VCaP (cell line): ENCODE data around the gene SENP3.
A peak's percentile ranks its signal among the peaks of the same experiment; 100 is the strongest.

ENCODE experiments used
- H3K27ac ChIP-seq: fragments of 450-650 bp; 2 replicates; pipeline ENCODE4 v1.5.1; 2017
- TF ChIP-seq, protein P1 (sequence below): fragments of 450-650 bp; conservative IDR thresholded peaks from 2 replicates; pipeline ENCODE4 v1.5.1; 2017; ENCODE audit warnings: mild to moderate bottlenecking, moderate library complexity

The SENP3 gene

GRCh38 chr17:7549401-7550055 is 12.2 kb upstream of the SENP3 start:
- TF ChIP-seq, protein P1, sequence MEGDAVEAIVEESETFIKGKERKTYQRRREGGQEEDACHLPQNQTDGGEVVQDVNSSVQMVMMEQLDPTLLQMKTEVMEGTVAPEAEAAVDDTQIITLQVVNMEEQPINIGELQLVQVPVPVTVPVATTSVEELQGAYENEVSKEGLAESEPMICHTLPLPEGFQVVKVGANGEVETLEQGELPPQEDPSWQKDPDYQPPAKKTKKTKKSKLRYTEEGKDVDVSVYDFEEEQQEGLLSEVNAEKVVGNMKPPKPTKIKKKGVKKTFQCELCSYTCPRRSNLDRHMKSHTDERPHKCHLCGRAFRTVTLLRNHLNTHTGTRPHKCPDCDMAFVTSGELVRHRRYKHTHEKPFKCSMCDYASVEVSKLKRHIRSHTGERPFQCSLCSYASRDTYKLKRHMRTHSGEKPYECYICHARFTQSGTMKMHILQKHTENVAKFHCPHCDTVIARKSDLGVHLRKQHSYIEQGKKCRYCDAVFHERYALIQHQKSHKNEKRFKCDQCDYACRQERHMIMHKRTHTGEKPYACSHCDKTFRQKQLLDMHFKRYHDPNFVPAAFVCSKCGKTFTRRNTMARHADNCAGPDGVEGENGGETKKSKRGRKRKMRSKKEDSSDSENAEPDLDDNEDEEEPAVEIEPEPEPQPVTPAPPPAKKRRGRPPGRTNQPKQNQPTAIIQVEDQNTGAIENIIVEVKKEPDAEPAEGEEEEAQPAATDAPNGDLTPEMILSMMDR, result 0 out of 2 replicates have a peak, but pooled peaks have one; percentile 0
- H3K27ac ChIP-seq, result peak overlapping the region; percentile 68

DNA sequence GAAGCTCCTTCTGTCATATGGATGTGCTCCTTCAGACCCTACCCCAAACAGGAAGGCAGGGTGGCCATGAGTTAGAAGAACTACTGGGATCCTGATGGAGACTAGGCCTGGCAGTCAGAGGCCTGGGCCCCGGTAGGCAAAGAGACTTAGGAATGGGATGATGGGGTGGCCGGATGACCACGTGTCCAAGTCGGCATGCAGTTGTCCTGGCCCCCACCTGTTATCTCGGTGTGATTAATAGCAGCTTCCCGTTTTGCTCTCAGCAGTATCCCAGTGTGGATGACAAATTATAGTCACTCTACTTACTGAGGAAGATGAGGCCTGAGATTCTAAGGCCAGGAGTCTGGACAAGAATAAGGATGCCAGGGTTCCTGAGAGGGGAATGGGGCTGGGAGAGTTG is 11.4 kb upstream of the SENP3 start:
- TF ChIP-seq, protein P1, result no peak
- H3K27ac ChIP-seq, result no peak overlapping the region

- H3K27ac ChIP-seq, result no peak overlapping the region
- TF ChIP-seq, protein P1, result no peak
Measured at GRCh38 chr17:7551396-7551795, 10.3 kb upstream of the SENP3 start.

GRCh38 chr17:7552621-7553051 is 9.1 kb upstream of the SENP3 start:
- no peak overlapping the region for H3K27ac ChIP-seq
- TF ChIP-seq, protein P1, result no peak

DNA sequence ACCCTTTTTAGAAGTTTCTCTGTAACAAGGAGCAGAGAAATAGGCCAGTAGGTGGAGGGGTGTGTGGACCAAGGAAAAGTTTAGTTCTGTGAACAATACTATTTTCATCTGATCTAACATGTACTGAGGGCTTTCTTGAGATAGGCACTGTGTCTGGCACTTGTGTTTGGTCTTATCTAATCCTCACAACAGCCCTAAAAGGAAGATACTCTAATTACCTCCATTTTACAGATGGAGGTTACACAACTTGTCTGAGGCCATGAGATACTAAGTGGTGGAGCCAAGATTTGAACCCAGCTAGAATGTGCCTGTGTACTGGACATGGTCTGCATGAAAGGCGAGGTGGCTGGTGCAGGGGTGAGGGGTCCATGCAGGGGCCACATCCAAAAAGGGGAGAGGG is 8.4 kb upstream of the SENP3 start:
- H3K27ac ChIP-seq, result no peak overlapping the region
- TF ChIP-seq, protein P1, result no peak

DNA sequence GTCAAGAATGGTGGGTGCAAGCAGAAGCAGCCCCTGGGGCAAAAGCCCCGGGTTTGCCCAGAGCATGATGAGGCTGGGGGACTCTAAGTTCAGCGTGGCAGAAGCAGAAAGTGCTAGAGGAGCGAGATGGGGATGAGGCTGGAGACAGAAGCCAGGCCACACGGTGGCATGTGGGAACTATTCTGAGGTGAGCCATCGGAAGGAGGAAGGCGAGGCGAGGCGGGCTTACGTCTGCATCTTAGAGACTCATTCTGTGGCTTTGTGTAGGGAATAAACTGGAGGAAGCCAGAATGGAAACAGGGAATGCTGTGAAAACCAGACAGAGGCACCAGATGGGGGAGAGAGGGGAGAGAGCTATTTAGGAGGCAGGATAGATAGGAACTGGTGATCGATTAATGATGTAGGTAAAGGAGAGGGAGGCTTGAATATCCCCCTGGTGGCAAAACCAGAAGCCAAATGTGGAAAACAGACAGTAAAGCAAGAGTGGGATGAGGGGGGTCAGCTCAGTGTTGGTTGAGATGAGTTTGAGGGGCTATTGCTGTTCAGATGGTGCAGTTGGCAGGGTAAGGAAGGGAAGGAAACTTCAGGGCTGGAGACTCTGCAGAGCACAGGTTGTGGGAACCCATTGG is 6.3 kb upstream of the SENP3 start:
- no peak overlapping the region for H3K27ac ChIP-seq
- TF ChIP-seq, protein P1, result no peak

DNA sequence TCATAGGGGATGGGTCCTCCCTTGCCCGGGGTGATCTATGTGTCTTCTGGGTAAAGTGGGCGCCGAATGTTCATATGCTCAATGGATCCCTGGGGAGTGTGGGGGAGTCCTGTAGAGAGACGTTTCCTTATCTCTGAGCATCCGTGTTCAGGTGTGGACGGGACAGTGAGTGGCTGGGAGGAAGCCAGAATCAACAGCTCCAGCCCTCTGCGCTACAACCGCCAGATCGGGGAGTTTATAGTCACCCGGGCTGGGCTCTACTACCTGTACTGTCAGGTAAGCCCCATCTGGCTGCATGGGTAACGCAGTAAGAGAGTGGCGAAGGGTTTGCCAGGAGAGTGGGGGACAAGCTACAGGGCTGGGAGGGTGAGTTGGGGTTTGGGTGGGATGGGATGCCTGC is 5.1 kb upstream of the SENP3 start:
- TF ChIP-seq, protein P1, result no peak
- peak overlapping the region; percentile 87 for H3K27ac ChIP-seq
